ENCODE measurements around the gene ARMH3. TPM values are rescaled to one million over a fixed set of nuclear protein-coding genes. Genes with fewer than 3 reads are reported as not detected.

Gene ARMH3
- total and polyA plus RNA-seq, 10 of the 15 experiments (the other 5 are each of a cell fraction or from before 2014, with no cell fraction given) = 13.0 to 33.0 (median 16.4) TPM

DNA sequence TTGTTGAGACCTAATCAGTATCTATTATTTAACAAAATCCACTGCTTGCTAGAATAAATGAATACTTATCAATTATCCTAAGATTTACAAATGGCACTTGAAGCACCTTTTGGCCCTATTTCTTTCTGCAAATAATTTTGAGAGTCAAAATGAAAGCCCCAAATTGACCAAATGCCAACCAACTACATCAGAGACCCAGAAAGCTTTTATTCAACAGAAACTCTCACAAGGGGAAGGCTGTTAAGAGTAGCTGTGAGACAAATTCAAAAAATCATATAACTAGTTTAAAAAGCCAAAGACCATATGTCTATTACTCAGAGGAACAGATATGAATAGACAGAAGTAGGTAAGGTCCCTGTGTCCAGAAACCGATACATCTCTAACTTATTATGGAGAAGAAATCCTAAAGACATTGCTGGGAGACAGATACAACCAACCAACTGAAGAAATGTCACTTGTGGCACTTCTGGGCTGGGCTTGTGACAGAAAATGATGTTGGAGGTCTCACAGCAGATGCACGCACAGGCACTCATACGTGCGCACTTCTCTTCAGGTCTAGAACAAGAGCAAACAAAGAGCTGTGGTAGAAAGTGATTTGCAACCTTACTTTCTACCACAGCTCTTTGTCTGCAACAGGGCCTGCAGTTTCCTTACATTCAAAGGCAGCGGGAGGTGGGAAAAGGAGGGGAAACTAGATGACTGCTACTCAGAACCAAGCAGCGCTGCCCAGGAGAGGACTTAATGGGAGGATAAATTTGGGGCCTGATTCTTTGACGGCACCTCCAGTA, 153.7 kb downstream of the ARMH3 start (continued):
- TF ChIP-seq, protein P1, sequence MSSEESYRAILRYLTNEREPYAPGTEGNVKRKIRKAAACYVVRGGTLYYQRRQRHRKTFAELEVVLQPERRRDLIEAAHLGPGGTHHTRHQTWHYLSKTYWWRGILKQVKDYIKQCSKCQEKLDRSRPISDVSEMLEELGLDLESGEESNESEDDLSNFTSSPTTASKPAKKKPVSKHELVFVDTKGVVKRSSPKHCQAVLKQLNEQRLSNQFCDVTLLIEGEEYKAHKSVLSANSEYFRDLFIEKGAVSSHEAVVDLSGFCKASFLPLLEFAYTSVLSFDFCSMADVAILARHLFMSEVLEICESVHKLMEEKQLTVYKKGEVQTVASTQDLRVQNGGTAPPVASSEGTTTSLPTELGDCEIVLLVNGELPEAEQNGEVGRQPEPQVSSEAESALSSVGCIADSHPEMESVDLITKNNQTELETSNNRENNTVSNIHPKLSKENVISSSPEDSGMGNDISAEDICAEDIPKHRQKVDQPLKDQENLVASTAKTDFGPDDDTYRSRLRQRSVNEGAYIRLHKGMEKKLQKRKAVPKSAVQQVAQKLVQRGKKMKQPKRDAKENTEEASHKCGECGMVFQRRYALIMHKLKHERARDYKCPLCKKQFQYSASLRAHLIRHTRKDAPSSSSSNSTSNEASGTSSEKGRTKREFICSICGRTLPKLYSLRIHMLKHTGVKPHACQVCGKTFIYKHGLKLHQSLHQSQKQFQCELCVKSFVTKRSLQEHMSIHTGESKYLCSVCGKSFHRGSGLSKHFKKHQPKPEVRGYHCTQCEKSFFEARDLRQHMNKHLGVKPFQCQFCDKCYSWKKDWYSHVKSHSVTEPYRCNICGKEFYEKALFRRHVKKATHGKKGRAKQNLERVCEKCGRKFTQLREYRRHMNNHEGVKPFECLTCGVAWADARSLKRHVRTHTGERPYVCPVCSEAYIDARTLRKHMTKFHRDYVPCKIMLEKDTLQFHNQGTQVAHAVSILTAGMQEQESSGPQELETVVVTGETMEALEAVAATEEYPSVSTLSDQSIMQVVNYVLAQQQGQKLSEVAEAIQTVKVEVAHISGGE (CRISPR knock-in tag; IDR thresholded peaks at IDR 0.05) = no peak
- TF ChIP-seq, protein P2, sequence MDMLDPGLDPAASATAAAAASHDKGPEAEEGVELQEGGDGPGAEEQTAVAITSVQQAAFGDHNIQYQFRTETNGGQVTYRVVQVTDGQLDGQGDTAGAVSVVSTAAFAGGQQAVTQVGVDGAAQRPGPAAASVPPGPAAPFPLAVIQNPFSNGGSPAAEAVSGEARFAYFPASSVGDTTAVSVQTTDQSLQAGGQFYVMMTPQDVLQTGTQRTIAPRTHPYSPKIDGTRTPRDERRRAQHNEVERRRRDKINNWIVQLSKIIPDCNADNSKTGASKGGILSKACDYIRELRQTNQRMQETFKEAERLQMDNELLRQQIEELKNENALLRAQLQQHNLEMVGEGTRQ (IDR thresholded peaks at IDR 0.05; ENCODE audit: borderline replicate concordance, low read depth, low read length) = no peak
- TF ChIP-seq CREM (IDR thresholded peaks at IDR 0.05; ENCODE audit: low read depth) (peak; percentile 52; the same call in 1 of the 2 replicates), MYC (IDR thresholded peaks at IDR 0.05; ENCODE audit: insufficient read depth, insufficient read length, insufficient replicate concordance, low read length, severe bottlenecking) (no peak), SP1 (IDR thresholded peaks at IDR 0.05; ENCODE audit: low read depth, low read length) (peak; percentile 21), BMI1 (IDR thresholded peaks at IDR 0.05; ENCODE audit: borderline replicate concordance) (no peak; the same call in 1 of the 2 replicates), IKZF1 (conservative IDR thresholded peaks at IDR 0.05) (peak; percentile 75; the same call in 1 of the 2 replicates), GABPA (IDR thresholded peaks at IDR 0.05; ENCODE audit: low read depth) (no peak), POLR2AphosphoS5 (IDR thresholded peaks at IDR 0.05; ENCODE audit: low read length) (peak; percentile 79), BHLHE40 (IDR thresholded peaks at IDR 0.05; ENCODE audit: borderline replicate concordance in 1 of 2, low read depth in 2 of 2, low read length in 1 of 2) (peak; percentile 48 to 68; a peak in 2 of 4 replicates), ZSCAN29 (IDR thresholded peaks at IDR 0.05) (no peak), ZNF207 (IDR thresholded peaks at IDR 0.05; ENCODE audit: borderline replicate concordance) (no peak), SPI1 (IDR thresholded peaks at IDR 0.05; ENCODE audit: borderline replicate concordance, insufficient read depth, low read depth, low read length) (peak; percentile 31; the same call in 1 of the 2 replicates)
- TF ChIP-seq, protein P3, sequence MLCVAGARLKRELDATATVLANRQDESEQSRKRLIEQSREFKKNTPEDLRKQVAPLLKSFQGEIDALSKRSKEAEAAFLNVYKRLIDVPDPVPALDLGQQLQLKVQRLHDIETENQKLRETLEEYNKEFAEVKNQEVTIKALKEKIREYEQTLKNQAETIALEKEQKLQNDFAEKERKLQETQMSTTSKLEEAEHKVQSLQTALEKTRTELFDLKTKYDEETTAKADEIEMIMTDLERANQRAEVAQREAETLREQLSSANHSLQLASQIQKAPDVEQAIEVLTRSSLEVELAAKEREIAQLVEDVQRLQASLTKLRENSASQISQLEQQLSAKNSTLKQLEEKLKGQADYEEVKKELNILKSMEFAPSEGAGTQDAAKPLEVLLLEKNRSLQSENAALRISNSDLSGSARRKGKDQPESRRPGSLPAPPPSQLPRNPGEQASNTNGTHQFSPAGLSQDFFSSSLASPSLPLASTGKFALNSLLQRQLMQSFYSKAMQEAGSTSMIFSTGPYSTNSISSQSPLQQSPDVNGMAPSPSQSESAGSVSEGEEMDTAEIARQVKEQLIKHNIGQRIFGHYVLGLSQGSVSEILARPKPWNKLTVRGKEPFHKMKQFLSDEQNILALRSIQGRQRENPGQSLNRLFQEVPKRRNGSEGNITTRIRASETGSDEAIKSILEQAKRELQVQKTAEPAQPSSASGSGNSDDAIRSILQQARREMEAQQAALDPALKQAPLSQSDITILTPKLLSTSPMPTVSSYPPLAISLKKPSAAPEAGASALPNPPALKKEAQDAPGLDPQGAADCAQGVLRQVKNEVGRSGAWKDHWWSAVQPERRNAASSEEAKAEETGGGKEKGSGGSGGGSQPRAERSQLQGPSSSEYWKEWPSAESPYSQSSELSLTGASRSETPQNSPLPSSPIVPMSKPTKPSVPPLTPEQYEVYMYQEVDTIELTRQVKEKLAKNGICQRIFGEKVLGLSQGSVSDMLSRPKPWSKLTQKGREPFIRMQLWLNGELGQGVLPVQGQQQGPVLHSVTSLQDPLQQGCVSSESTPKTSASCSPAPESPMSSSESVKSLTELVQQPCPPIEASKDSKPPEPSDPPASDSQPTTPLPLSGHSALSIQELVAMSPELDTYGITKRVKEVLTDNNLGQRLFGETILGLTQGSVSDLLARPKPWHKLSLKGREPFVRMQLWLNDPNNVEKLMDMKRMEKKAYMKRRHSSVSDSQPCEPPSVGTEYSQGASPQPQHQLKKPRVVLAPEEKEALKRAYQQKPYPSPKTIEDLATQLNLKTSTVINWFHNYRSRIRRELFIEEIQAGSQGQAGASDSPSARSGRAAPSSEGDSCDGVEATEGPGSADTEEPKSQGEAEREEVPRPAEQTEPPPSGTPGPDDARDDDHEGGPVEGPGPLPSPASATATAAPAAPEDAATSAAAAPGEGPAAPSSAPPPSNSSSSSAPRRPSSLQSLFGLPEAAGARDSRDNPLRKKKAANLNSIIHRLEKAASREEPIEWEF (IDR thresholded peaks at IDR 0.05; ENCODE audit: insufficient replicate concordance, low read depth, low read length) = peak; percentile 34
- TF ChIP-seq, protein P4, sequence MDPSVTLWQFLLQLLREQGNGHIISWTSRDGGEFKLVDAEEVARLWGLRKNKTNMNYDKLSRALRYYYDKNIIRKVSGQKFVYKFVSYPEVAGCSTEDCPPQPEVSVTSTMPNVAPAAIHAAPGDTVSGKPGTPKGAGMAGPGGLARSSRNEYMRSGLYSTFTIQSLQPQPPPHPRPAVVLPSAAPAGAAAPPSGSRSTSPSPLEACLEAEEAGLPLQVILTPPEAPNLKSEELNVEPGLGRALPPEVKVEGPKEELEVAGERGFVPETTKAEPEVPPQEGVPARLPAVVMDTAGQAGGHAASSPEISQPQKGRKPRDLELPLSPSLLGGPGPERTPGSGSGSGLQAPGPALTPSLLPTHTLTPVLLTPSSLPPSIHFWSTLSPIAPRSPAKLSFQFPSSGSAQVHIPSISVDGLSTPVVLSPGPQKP (IDR thresholded peaks at IDR 0.05; ENCODE audit: low read depth, low read length) = no peak
- TF ChIP-seq, protein P5, sequence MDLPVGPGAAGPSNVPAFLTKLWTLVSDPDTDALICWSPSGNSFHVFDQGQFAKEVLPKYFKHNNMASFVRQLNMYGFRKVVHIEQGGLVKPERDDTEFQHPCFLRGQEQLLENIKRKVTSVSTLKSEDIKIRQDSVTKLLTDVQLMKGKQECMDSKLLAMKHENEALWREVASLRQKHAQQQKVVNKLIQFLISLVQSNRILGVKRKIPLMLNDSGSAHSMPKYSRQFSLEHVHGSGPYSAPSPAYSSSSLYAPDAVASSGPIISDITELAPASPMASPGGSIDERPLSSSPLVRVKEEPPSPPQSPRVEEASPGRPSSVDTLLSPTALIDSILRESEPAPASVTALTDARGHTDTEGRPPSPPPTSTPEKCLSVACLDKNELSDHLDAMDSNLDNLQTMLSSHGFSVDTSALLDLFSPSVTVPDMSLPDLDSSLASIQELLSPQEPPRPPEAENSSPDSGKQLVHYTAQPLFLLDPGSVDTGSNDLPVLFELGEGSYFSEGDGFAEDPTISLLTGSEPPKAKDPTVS (IDR thresholded peaks at IDR 0.05; ENCODE audit: low read depth, low read length) = no peak
